ENCODE measurements around the gene LGALS9C.
"Not testable (repeated sequence)": the region's sequence is repeated elsewhere in the genome, so short reads cannot be mapped to it uniquely, and the experiment has no call there.

- not testable (repeated sequence) for TF ChIP-seq CTCF (IDR thresholded peaks at IDR 0.05); POLR2AphosphoS5 (IDR thresholded peaks at IDR 0.05; ENCODE audit: insufficient read depth in 1 of 2, low read depth in 1 of 2); POLR2A (IDR thresholded peaks at IDR 0.05)
Observed at GRCh38 chr17:18439465-18439870, 37.1 kb upstream of the LGALS9C start.

Data from vagina (tissue), 2 donors.